NCI-H2081 treated with DMSO at 0.1 percent for 48 hours (cell line): Measurements from ENCODE around the gene HPSE.

ENCODE experiments used
- DNase-seq: peaks from one replicate; lab custom pipeline; 2025; lab: John Stamatoyannopoulos, UW

Gene HPSE

GRCh38 chr4:83334425-83335241, at the start of gene HPSE:
Gene HPSE (minus strand): TSS chr4:83334848. CDS start chr4:83334782, 66 bp downstream.
- peak; percentile 13 for DNase-seq

- DNase-seq: no peak
Observed at GRCh38 chr4:83382850-83383249, 48.2 kb upstream of the HPSE start.

DNA sequence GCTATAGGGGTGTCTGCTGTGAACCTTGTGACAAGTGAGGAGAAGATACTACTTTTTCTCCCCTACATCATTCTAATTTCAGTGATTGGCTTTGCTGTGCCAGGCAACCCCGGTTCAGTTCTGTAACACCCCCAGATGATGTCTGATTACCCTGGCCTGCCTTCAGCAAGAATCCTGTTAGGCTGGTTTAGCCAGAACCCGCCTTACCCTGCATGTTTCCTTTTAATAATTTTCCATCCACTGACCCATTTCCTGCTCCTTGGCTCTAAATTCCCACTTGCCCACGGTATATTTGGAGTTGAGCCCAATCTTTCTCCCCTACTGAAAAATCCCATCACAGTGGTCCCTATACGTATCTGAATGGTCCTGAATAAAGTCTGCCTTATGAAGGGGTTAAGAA, 46.5 kb upstream of the HPSE start:
- DNase-seq: no peak

DNA sequence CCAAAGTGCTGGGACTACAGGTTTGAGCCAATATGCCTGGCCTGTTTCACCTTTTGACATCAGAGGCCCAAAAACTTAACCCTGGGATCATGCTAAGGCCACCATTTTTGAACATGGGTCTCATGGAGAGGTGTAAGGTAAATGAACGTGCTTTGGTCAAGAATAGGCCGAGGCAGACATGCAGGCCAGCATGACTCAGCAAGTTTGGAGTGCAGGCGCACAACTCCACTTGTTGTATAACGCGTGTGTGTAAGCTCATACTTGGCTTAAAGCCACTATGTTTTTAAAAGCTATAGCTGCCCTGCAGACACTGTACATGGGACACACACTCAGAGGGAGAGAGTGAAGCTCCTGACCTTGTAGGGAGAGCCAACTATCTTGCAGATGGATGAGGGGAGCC, 43.8 kb upstream of the HPSE start:
- DNase-seq: no peak

- no peak for DNase-seq
Observed at GRCh38 chr4:83372931-83373330, 38.3 kb upstream of the HPSE start.

GRCh38 chr4:83371936-83372335, 37.3 kb upstream of the HPSE start:
- no peak for DNase-seq

- no peak for DNase-seq
Observed at GRCh38 chr4:83371235-83371634, 36.6 kb upstream of the HPSE start.

- no peak for DNase-seq
Observed at GRCh38 chr4:83370640-83370906, 35.9 kb upstream of the HPSE start.

DNA sequence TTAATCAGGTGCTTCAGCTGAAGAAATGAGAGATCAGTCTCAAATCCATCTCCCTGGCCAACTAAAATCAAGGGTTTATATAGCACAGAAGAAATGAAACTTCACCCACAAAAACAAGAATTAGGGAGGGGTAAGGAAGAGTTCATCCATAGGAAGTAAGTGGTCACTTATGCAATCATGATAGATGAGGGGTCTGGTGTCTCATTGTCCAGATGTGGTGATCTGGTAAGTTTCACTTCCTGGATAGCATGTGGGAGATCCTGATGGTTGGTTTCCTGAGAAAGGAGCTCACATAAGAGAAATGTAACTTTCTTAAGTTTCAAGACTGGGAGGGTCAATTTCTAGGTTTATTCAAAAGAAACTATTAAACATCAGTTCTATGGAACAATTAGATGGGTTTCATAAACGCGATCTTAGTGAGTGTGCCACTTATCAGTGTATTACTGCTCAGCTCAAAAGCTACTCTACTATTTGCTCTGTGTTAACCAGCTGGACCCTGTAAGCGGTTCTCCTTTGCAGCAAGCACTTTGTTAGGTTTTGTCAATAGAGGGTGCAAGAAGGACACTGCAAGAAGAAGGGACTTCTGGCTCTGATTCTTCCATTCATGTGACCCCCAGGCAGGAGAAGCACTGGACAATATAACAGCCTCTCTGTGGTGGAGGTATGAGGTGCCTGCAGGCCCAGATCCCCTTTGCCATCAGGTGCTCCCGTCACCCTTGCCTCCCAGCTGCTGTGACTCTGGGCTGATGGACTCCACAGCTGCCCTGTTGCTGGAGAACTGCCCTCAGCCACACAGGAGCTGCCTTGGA, 35.4 kb upstream of the HPSE start:
- no peak for DNase-seq

DNA sequence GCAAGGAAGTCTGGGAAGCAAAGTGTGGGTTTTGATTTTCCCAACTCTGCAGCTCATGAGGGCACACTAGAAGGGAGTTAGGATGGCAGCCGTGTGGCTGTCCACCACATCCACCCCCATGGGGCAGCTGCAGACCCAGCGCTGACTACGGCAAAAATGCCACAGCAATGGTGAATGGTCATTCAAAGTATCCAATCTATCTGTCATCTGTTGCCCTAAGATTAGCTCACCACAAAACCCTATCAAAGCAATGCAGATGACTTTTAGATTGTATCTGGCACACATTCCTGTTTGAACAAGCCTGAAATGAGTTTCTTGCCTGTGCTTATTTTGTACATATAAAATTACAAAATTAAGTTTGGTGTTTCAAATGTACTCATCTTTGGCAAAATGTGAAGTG, 29.7 kb upstream of the HPSE start:
- DNase-seq: no peak

GRCh38 chr4:83362492-83363329, 28.1 kb upstream of the HPSE start:
- DNase-seq: no peak

- DNase-seq: no peak
Observed at GRCh38 chr4:83361416-83362103, 26.9 kb upstream of the HPSE start.

DNA sequence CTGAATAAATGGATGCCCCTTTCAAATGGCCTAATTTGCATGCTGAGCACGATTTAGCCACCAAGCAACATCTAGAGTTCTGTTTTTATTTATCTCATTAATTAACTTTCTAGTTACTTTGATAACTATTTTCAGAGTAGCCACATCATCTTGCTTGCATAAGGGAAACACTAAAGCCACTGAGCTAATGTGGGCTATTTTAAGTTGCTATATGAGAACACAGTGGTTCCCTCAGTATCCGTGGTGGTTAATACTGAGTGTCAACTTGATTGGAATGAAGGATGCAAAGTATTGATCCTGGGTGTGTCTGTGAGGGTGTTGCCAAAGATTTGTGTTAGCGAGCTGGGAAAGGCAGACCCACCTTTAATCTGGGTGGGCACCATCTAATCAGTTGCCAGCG, 25.4 kb upstream of the HPSE start:
- no peak for DNase-seq

- no peak for DNase-seq
Observed at GRCh38 chr4:83358410-83358809, 23.8 kb upstream of the HPSE start.

- DNase-seq: no peak
Observed at GRCh38 chr4:83356899-83357661, 22.4 kb upstream of the HPSE start.

GRCh38 chr4:83353516-83353915, 18.9 kb upstream of the HPSE start:
- DNase-seq: no peak

GRCh38 chr4:83348074-83348473, 13.4 kb upstream of the HPSE start:
- no peak for DNase-seq

DNA sequence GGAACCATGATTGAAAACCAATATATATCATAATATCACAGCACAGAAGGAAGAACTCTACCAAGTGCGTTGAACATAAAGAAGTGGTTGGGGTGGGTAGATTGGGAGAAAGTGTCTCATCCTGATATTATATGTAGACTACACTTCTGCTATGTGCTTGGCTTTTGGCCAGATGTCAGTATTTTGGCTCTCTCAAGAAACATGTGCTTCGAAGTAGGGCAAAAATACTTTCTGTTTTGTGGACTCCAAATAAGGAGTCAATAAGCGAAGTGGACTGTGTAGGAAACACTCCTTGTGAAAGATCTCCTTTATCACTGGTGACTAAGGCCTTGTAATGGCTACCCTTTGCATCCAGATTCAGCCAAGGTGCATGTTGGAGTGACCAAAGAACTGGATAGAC, 7.8 kb upstream of the HPSE start:
- DNase-seq: no peak

GRCh38 chr4:83340692-83341343, 6.2 kb upstream of the HPSE start:
- DNase-seq: no peak

DNA sequence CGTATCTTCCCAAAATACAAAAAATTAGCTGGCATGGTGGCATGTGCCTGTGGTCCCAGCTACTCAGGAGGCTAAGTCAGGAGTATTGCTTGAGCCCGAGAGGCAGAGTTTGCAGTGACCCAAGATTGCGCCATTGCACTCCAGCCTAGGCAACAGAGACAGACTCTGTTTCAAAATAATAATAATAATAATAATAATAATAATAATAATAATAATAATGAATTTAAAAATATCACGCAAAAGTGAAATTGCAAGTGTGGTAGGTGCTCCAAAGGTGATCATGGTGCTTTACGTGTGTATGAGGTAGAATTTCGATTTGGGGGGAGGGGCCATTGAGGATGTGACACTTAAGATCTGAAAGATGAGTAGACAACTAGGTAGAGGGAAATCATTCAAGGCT, 4.9 kb upstream of the HPSE start:
- no peak for DNase-seq

DNA sequence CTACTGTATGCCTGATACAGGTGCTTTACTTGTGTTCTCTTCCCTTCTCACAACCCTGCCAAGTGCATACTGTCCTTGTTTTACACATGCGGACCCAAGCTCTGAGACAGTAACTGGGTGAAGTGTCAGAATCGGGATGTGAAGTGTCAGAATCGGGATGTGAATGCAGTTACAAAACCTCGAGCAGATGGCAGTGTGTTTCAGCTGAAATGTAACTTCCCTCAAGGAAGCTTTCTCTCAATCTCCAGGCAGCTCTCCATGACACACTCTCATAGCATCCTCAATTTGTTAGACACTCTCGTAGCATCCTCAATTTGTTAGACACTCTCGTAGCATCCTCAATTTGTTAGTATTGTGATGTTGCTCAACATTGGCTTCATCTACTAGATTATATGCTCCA, 1.1 kb upstream of the HPSE start:
- DNase-seq: no peak
